Lower leg skin (tissue), 3 donors: Measurements from ENCODE around the gene CHST12.

ENCODE experiments used
- CTCF ChIP-seq, 3 donors: fragments of 450-650 bp; IDR thresholded peaks; one replicate each; pipeline ENCODE4 v1.5.1; 2016; ENCODE audit warnings: antibody characterized with exemption in 3 of 3, mild to moderate bottlenecking in 3 of 3, moderate library complexity in 2 of 3
- POLR2A ChIP-seq, 2 donors: fragments of 450-650 bp; IDR thresholded peaks; one replicate each; pipeline ENCODE4 v1.6.1; 2016 to 2017; ENCODE audit warnings: antibody characterized with exemption in 2 of 2, mild to moderate bottlenecking in 1 of 2, moderate library complexity in 1 of 2

DNA sequence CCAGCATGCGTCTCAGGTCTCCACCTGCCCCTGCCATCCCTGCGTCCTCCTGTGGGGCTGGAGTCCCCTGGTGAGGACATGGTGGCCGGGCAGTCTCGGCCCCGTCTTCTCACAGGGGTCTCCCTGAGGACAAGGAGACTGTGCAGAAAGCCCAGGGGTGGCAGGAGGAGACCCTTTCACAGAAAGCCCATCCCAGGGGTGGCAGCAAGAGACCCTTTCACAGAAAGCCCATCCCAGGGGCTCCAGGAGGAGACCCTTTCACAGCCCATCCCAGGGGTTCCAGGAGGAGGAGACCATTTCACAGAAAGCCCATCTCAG, 14.8 kb upstream of the CHST12 start:
- no peak for TF ChIP-seq CTCF (IDR thresholded peaks at IDR 0.05)
- TF ChIP-seq POLR2A (IDR thresholded peaks at IDR 0.05): no peak
